AG20443 (cell line): ENCODE results near the gene PARD3.

Experiments used
- DNase-seq: peaks from one replicate; pipeline ENCODE4 v3.0.0; 2012; ENCODE audit warnings: low spot score, mixed read lengths

Gene PARD3

DNA sequence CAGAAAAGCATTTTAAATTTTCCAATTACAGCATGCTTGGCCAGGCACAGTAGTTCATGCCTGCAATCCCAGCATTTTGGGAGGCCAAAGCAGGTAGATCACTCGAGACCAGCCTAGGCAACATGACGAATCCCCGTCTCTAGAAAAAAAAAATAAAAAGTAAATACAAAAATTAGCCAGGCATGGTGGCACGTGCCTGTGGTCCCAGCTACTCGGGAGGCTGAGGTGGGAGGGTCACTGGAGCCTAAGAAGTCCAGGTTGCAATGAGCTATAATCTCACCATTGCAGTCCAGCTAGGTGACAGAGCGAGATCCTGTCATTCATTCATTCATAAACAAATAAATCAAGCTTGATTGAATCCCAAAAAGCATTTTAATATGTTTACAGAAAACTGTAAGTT is 234.9 kb downstream of the PARD3 start:
- no peak for DNase-seq

DNA sequence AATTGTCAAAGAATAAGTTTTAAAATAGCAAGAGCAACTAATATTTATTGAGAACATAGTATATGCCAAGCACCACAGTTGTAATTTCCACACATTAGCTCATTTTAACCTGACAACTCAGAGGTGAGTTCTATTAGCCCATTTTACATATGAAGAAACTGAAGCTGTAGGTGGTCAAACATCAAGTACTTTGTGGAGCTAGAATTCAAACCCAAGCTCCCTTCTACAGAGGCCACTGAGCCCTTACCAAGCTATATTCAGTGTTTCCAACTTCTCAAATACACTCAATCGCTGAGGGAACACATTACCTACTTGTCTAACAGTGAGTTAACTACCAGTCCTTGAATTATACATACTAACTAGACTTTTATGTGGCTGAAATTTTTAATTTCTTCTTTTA is 236.6 kb downstream of the PARD3 start:
- no peak for DNase-seq

DNA sequence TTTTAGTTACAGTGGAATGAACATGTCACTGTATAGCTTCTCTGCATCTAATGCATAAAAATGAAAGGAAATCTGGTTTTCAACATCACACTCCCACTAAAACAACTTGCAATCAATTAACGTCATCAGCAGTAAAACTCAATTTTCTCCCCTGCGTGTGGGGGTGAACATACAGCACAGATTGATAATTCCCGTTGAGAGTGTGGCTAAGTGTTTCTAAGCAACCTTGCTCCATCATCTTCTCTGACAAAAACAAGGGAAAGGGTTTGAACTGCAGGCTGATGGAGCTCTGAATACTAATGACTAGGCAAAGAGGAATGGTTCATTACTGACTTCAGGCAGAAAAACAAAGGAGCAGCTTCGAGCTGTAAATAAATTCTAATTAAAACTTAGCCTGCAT is 238.3 kb downstream of the PARD3 start:
- DNase-seq: no peak

DNA sequence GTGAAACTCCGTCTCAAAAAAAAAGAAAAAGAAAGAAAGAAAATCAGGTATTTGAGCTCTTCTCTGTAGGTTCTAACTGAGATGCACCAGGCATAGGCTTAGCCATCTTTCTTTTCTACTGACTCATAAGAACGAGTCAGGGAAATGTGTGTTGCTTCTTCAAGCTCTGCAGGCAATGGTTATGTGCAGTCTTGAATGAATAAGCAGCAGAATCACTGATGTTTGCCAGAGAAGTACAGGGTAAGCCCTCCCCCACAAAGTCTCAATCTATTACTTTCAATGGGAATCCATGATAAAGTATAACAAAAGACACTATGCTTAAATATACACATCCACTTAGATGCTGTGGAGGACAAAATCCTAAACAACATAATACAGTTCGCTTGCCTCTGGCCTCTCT is 239.2 kb downstream of the PARD3 start:
- DNase-seq: peak; percentile 29

DNA sequence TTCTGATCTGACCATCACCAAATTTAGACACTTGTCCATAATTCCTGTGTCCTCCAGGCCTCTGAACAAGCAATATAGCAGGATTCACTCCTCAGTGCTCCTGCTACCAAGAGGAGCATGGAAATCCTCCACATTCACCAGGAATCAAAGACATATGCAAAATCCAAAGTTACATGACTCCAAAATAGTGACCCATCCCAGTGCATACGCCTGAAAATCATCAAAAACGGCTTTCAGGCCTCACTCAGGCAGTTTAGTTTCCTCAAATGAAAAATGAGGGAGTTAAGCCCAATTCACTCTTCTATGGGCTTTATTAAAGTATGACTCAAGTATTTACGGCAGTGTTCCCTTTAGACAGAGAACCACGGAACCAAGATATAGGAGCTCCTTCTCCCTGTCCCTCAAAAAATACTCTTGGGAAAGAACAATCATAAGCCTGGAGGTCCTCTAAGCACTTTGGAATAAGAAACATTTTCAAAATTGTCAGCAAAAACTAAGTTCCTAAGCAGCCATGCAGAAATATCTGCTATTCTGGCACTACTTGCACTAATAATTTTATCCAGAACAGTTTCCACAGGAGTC is 240.7 kb downstream of the PARD3 start:
- no peak for DNase-seq

DNA sequence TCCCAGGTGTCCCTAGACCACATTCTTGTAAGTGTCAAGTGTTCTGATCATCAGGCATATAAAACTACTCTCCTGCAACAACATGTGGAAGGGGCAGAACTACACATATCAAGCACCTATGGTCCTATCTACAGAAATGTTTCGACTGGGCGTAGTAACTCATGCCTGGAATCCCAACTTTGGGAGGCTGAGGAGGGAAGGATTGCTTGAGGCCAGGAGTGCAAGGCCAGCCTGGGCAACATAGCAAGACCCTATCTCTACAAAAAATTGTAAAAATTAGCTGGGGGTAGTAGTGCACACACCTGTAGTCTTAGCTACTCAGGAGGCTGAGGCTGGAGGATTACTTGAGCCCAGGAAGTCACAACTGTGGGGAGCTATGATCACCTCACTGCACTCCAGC is 244.2 kb downstream of the PARD3 start:
- DNase-seq: no peak

DNA sequence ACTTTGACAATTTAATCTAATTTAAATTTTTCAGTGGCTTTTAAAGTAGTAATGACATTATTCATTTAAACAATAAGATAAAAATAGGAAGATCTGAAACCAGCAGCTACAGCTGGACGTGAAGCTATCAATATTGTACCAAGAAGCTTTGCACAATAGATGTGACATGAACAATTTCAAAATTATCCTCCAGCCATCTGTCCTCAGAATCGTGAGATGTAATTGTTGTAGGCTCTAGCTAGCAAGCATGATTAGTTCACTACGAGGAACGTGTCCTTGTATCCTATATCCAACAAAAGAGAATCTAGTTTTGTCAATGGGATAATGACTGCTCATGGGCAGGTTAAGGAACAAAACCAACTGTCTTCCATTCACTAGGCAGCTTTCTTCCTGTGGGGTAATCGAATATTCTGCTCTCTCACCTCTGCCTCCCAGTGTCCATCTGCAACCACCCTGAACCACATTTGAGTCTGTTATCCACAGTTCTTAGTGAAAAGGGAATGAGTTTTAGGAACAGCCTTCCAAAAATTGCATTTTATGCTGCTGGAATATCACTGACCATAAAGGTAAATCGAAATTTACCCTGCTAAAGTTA is 247.3 kb downstream of the PARD3 start:
- no peak for DNase-seq

DNA sequence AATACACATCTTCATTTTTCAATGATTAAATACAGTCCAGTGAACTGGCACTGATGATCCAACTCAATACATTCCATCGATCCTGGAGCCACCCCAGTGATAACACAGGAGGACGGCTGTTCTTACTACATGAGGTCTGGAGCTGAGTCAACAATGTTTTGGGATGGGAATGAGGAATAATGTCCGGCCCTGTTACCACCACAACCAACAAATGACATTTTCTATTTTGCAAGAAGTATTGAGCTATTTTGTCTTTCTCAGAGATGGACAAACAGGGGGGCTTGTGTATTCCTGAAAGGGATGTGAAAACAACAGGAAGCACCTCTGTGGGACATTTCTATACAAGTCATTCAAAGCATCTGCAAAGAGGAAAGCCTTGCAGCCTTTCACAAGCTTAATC is 249.2 kb downstream of the PARD3 start:
- peak; percentile 73 for DNase-seq

DNA sequence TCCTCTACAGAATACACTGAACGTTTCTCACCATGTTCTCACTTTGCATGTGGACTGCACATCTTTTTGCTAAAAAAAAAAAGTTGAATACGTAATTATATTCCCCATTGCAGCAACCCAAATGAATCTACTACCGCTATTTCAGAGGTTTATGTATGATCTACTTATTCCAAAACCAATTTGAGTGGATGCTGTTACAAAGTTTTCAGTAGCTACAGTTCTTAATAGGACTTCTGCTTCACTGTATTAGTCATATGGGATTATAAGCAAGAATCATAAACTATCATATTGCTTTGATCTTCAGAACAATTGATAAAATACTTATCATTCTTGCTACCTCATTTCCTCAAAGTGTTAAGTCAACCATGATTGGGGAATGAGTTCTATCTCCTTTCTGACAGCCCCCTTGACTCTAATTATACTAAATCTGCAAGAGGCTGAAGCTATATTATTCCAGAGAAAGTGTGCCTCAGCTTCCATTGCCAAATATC is 257.0 kb downstream of the PARD3 start:
- DNase-seq: no peak

DNA sequence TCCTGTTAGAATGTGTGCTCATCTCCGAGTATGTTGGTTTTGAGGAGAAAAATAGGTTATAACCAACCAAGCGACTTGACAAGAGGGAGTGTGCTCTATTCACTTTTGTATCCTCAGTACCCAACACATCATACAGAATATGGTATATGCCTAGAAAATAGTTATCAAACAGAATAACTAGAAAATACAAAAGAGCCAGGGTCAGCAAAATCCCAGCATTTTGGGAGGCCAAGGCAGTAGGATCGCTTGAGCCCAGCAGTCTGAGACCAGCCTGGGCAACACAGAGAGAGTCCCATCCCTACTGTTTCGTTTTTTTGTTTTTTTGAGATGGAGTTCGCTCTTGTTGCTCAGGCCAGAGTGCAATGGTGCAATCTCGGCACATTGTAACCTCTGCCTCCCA is 257.9 kb downstream of the PARD3 start:
- no peak for DNase-seq

DNA sequence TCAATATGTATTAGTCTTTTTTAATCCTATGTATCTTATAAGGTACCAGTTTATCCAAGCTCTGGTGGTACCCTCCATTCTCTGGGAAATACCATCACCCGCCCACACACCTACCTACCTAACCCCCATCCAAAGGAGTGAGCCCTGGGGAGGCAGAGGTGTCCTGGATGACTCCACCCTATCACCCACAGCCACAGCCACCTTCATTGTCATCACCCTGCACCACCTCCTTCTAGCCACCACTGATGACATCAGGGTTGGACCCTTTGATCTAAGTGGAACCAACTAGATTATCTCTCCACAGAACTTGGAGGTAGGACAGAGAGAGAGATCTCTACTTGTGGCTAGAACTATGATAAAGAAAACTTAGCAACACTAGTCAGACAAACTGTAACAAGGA is 259.4 kb downstream of the PARD3 start:
- no peak for DNase-seq

DNA sequence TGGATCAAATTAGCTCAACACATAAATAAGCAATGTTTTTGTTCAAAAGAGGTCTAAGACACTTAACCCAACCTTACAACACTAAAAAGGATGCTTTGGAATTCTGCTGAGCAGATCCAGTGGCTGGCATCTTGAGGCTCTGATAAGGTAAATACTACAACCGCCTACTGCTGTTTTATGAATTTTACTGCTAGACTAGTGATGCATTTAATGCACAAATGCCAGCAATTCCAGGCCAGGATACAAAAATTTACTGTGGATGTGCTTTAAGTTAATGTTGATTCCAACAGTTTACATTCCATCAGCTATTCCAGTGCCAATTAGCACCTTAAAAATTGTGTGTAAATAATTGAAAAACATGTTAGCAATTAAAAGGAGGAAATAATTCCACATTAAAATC is 261.3 kb downstream of the PARD3 start:
- no peak for DNase-seq

DNA sequence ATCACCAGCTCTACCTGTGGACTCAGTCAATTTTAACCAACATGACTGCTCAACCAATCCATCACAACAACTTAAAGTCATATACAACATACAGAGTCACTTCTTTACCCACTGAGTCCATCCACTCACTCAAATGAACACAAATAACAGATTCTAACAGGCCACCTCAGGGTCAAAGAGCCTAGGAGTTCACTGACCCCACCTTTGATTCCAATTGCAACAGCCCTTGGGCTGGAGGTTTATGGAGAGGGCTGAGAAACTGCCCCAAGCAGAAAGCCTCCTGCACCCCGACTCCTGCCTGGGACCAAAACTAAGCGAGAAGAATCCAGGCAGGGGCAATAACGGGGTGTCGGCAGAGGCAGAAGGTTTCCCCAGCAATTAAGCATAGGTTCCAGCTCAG is 263.8 kb downstream of the PARD3 start:
- no peak for DNase-seq

DNA sequence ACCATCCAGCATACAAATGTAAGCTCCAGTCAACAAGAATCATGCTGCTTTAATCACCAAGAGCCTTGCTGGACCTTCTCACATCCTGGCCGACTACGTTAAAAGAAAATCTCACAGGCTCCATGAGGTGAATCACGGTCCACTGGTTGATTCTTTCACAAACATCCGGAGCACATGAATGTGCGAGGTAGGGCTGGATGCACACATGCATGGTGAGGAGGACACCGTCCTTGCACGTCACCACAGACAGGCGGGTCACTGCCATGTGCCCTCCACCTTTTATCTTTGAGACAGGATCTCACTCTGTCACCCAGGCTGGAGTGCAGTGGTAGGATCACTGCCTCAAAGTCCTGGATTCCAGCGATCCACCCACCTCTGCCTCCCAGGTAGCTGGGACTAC is 265.1 kb downstream of the PARD3 start:
- DNase-seq: no peak

DNA sequence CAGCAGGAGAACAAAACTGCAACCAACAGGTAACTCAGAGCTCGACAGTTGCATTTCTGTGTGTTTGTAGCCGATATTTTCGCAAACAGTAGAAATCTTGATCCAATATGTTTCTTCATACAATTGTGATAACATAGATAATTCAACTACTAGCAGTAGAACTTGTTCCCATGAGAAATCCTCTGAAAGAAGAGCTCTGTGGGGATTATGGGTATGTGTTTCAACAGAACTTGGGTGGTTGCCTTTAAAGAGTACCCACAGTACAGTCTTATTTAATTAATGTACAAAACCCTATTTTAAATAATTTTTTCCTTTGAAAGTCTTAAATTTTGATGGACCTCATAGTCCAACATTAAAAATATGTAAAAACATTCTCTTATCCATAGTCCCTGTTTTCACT is 266.1 kb downstream of the PARD3 start:
- DNase-seq: no peak

DNA sequence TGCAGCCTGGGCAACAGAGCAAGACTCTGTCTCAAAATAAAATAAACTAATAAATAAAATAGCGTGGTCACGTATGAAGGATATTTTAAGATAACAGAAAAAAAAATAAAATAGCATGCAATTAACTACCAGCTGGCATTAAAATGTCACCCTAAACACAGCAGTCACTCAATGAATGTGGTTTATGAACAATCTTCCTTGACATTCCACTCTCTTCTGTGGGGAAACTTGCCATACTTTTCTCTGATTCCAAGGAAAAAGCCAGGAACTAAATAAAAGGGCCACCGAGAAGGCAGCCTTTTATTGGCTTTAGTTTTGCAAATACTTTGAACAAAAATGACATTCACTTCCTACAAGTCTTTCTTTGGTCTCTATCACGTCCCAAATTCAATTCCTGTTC is 266.6 kb downstream of the PARD3 start:
- DNase-seq: no peak

DNA sequence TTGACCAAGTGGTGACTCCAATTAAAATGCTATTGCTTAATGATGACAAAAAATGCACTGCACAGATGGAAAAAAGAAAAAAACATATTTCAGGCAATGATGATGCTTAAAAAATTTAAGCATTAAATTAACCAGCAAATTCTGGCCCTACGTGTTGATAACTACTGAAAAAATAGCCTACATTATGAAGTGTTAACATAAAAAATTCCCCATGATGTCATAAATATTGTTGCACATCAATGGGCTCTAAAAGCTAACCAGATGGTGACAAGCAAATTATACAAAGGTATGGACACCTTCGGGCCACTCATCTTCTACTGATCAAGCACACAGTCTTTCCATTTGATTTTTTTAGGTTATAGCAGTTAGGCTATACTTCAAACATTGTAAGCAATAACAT is 267.4 kb downstream of the PARD3 start:
- no peak for DNase-seq

DNA sequence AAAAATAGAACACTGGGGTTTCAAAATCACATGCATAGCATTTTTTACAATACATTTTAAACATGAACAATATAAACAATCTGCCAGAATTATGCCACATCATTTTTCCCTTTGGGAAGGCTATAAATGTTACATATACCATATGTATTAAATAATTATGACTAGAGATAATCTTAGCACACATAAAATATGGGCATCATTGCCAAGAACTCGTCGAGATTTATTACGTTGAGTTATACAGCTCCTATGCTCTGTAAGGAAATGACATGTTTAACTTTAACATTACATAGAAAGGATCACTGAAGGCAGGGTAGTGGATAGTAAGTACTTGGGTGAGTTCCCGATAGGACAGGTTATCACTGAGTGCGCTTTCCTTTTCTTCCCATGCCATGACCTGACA is 267.8 kb downstream of the PARD3 start:
- DNase-seq: no peak

DNA sequence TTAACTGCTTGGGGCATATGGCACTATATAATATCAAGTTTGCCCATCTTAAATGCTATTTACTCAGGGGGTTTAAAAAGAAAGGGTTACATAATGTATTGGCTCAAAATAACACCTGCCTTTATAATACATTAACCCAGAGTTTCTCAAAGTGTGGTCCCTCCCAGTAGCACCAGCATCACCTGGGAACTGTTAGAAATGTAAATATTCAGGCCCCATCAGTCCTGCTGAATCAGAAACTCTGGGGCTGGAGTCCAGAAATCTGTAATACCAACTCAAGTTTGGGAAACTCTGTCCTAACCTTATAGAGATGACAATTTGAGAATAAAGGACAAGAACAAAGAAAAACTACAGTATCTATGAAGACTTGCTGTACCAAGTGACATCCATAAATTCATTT is 270.7 kb downstream of the PARD3 start:
- DNase-seq: no peak

DNA sequence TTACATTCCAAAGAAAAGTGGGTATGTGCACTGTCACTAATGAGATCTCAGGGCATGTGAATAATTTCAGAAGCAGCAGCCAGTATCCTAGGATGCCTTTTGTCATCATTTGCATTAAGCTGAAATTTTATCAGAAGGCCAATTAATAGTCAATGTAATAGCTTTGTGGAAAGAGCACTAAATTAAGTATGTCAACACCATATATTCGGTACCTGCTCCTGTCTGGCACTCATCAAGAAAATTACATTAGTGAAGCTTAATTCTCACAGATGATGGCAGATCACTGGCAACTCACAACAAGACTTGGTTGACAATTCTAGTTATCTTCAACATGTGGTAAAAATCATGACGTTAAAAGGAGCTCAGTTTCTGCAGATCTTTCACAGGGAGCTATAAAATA is 271.4 kb downstream of the PARD3 start:
- no peak for DNase-seq

DNA sequence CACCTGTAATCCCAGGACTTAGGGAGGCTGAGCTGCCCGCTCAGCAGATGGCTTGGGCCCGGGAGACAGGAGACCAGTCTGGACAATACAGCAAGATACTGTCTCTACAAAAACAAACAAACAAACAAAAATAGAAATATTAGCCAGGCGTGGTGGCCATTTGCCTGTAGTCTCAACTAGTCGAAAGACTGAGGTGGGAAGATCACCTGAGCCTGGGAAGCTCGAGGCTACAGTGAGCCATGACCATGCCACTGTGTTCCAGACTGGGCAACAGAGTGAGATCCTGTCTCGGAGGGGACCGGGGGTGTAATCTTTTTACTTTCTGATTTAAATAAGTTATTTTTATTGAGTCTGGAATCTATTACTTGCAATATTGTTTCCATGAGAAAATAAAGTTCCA is 274.6 kb downstream of the PARD3 start:
- no peak for DNase-seq

DNA sequence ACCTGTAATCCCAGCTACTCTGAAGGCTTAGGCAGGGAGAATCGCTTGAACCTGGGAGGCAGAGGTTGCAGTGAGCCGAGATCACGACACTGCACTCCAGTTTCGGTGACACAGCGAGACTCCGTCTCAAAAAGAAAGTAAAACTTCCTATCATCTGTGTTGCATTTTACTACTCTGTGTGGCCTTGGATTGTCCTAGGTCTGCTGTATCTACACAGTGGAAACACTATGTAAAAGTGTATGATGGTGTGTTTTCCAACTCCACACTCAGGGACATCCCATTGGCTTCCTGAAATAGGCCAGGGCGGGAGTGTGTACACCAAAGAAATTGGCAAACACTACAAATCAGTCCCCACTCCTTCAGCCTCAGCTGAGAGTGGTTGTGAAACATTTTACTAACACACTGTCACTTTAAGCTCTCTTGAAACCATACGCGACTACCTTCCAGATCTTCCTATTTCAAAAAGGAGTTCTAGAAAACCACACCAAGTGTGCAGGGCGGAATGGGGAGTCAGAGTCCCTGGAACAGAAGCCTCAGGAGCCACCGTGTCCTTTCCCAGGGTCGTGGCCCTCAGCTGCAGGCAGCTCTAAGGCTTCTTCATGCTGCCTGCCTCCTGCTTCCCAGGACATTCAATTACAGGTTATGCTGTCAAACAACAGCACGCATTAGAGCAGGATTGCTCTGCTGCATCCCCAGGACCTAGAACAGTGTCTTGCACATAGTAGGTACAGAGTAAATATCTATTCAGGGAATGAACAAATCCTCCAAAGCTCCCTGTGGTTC is 275.4 kb downstream of the PARD3 start:
- peak; percentile 63 for DNase-seq

DNA sequence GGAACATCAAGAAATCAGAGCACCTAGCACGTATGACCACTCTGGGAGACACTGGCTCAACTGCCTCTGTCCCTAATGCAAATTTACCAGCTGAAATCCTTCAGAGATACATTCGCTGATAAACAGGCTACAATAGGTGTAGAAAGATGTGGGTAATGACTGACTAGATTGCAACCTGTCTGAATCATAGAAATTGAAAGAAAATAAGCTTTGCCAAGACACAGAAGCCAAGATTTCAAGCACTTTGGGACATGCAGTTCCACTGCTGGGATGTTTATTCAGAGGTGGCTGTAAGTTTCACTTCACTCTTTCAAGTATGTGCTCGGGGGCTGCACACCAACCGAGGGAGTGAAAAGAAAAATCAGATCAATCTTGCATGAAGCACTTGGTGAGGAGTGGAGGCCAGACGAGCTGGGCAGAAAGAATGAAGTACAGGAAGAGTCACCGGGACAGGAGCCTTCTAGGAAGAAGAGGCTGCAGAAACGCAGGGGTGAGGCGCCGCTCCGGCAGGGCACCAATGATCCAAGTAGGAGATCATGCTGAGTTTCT is 276.7 kb downstream of the PARD3 start:
- peak; percentile 21 for DNase-seq
